Stimulated activated CD8-positive, alpha-beta memory T cell treated with anti-CD3 and anti-CD28 coated beads, Interleukin-15, amount 100 ng/mL, for 1 hour (primary cell): Measurements from ENCODE around the gene SYNGR1.
"Not testable (repeated sequence)": the region's sequence is repeated elsewhere in the genome, so short reads cannot be mapped to it uniquely, and the experiment has no call there.

ENCODE experiments used
- DNase-seq: peaks from one replicate; pipeline ENCODE4 v3.0.0-alpha.2; 2020; ENCODE audit warnings: low read depth

SYNGR1 gene

DNA sequence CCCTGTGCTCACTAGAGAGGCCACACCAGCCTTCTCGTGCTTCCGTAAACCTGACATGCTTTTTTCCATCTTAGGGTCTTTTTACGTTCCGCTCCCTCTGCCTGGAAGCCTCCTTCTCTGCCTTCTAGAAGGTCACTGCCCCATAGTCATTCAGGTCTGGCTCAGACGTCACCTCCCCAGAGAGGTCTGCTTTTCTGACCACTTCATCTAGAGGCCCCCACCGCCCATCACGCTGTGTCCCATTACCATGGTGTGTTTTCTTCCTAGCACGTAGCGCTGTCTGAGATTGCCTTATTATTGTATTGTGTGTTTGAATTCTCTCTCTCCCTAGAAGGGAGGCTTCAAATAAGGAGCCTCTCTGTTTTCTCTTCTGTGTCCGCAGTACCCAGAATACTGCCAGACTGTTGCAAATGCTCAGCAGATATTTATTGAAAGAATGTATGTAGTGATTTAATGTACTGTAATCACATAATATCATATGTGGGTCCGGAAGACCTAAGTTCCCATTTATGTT, 59.8 kb downstream of the SYNGR1 start:
- no peak for DNase-seq

- DNase-seq = no peak
Observed at GRCh38 chr22:39410264-39410663, 60.5 kb downstream of the SYNGR1 start.

GRCh38 chr22:39411828-39412365, 62.1 kb downstream of the SYNGR1 start:
- DNase-seq = not testable (repeated sequence)

- not testable (repeated sequence) for DNase-seq
Observed at GRCh38 chr22:39413204-39413603, 63.4 kb downstream of the SYNGR1 start.

DNA sequence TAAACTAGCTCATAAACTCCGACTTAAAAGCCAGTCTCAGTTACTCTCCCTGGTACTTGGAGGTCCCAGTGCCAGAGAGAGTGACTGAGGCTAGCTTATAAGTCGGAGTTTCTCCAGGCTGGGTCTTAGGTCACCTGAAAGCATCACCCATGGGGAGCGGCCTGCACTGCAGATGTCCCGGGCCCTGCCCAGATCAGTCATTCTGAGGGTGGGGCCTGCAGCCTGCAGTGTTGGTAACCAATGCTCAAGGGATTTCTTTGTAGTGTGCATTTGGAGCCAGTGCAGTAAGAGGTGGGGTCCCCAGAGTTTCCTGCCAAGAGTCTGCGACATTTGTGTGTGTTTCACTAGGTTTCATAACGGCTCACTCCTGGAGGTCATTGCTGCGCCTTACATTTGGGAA, 64.6 kb downstream of the SYNGR1 start:
- DNase-seq = no peak

- no peak for DNase-seq
Observed at GRCh38 chr22:39414886-39415285, 65.1 kb downstream of the SYNGR1 start.

- DNase-seq = no peak
Observed at GRCh38 chr22:39415506-39415905, 65.7 kb downstream of the SYNGR1 start.

GRCh38 chr22:39416319-39416718, 66.5 kb downstream of the SYNGR1 start:
- DNase-seq = no peak

DNA sequence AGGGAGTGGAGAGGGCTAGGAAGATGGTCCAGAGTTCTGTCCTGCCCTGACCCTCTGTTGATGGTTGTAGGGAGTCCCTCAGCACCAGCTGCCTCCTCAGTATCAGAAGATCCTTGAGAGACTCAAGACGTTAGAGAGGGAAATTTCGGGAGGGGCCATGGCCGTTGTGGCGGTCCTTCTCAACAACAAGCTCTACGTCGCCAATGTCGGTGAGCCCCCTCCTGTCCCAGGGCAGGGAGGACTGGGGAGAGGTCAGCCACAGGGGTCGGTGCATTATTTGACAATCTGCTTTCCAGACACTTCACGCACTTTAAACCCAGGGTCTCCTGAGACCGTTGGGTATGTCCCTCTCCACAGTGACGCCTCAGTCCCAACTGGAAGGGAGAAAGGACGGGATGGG, 67.8 kb downstream of the SYNGR1 start:
- no peak for DNase-seq

- DNase-seq = no peak
Observed at GRCh38 chr22:39418696-39419095, 68.9 kb downstream of the SYNGR1 start.

GRCh38 chr22:39419096-39419495, 69.3 kb downstream of the SYNGR1 start:
- DNase-seq = no peak

DNA sequence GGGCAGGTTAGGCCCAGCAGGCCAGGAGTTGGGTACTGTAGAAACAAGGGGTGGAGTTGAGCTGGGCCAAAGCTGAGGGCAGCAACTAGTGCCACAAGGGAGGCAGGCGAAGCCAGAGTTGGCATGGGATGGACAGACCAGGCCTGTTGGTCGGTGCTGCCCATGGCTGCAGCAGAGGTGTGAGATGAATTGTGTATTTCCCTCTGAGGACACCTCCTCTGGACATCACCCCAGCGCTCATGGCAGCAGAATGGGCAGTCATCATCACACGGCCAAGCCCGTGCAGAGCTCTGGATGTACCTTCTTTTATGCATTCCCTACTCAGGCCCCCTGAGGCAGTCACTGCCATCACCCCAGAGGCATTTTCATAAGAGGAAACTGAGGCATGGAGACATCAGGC, 70.1 kb downstream of the SYNGR1 start:
- DNase-seq = no peak

- no peak for DNase-seq
Observed at GRCh38 chr22:39421691-39422090, 71.9 kb downstream of the SYNGR1 start.

DNA sequence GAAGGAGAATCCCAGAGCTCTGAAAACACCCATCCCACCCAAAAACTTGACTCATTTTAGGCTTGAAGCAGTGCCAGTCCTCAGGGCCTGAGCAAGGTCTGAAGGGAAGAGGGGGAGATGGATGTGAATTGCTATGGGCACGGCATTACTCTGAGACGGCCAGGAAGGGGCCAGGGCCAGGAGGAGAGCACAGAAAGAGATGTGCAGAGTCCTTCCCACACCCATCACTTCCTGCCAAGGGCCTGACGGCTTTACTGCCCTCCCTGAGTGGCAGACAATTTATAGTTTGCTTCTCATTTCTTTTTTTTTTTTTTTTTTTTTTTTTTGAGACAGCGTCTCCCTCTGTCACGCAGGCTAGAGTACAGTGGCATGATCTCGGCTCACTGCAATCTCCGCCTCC, 72.3 kb downstream of the SYNGR1 start:
- no peak for DNase-seq

- no peak for DNase-seq
Observed at GRCh38 chr22:39422721-39423120, 72.9 kb downstream of the SYNGR1 start.

DNA sequence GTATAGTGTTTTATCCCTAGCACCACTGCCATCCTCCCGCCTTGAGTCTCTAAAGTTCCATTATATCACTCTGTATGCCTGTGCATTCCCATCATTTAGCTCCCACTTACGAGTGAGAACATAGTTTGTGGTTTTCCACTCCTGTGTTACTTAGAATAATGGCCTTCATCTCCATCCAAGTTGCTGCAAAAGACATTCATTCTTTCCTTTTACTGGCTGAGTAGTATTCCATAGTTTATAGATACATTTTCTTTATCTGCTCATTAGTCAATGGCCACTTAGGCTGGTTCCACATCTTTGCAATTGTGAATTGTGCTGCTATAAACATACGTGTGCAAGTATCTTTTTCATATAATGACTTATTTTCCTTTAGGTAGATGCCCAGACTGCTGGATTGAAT, 74.2 kb downstream of the SYNGR1 start:
- DNase-seq = no peak

DNA sequence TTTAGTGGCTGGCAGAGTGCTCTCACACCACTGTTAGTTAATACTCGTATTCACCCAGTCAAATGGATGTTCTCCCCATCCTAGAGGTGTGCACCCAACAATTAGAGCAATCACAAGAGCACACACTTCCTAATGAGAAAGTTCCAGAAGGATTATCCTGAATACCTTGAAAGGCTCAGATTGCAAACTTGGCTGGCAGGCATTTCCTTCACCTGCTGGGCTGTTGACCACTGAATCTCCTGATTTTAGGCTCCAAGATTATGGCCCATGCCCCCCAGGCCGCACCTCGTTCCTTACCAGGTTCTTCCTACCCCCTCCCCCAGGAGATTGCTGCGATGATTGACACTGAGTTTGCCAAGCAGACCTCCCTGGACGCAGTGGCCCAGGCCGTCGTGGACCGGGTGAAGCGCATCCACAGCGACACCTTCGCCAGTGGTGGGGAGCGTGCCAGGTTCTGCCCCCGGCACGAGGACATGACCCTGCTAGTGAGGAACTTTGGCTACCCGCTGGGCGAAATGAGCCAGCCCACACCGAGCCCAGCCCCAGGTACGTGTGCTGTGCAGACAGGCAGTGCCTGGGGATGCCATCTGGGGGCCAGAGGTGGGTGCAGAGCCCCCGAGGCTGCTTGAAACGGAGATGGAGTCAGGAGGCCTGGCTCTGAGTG, 76.7 kb downstream of the SYNGR1 start:
- no peak for DNase-seq

- no peak for DNase-seq
Observed at GRCh38 chr22:39427751-39428596, 78.2 kb downstream of the SYNGR1 start.

DNA sequence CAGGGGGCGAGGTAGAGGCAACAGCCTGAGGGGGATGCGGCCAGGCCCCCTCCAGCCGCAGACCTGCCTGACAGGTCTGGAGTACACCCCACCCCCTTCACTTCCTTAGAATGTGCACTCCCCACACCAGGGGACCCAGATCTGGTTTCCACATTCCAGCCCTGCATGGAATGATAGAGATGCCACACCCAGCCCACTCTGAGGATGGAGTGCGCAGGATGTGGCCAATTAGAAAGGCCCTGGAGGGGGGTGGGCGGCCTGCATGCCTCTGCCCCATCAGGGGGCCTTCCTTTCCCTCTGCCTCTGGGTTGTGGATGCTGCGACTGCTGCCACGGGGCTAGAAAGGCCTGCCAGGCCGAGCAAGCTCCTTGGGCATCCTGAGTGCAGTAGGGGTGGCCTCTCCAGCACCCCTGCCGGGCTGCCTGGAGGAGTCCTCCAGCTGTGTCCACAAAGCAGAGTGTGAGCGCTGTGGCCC, 78.8 kb downstream of the SYNGR1 start:
- DNase-seq = no peak

DNA sequence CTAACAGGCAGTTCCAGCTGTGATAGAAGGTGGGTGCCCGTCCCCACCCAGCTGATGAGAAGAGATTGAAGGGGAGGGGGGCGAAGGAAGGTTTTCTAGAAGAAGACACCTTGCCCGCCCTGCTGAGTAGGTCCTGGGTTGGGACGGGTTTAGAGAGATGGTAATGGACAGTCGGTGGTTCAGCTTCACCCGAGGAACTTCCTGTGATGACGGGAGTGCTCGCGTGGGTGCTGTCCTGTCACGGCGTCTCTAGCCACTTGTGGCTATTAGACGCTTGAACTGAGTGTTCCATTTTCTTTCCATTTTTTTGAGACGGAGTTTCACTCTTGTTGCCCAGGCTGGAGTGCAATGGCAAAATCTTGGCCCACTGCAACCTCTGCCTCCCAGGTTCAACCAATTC, 79.4 kb downstream of the SYNGR1 start:
- no peak for DNase-seq

- DNase-seq = no peak
Observed at GRCh38 chr22:39429916-39430575, 80.3 kb downstream of the SYNGR1 start.

DNA sequence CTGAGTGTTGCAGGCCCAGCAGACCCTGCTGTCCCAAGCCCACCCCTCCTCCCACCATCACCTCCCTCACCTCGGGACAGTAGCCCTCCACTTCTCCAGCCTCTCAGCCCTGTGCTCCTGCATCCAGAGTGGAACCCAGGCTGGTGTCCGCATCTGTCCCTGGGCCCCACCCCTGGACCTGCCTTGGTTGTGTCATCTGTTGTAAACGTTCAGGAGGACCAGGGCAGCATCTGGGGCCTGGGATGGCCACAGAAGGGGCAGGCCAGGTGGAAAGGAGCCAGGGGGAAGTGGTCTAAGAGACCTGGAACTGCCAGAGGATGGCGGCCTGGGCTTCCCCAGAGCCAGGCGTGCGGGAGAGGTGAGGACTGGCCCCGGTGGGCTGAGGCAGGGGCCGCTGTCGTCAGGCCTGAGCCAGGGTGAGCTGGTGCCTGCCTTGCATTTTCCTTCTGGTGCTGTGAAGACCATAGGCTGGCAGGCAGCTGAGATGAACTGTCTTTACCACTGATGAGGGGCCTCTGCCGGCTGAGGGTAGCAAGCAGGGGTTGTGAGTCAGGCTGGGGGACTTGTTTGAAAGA, 80.9 kb downstream of the SYNGR1 start:
- no peak for DNase-seq
